GM12801 (cell line): ENCODE measurements around the gene GALNT8.

Experiments used
- TF ChIP-seq, protein P1 (sequence below): IDR thresholded peaks from one replicate; pipeline ENCODE4 v1.5.1; 2011; ENCODE audit warnings: control low read depth; ENCODE audit not compliant: insufficient read length; ENCODE audit errors: extremely low read depth

The GALNT8 gene

DNA sequence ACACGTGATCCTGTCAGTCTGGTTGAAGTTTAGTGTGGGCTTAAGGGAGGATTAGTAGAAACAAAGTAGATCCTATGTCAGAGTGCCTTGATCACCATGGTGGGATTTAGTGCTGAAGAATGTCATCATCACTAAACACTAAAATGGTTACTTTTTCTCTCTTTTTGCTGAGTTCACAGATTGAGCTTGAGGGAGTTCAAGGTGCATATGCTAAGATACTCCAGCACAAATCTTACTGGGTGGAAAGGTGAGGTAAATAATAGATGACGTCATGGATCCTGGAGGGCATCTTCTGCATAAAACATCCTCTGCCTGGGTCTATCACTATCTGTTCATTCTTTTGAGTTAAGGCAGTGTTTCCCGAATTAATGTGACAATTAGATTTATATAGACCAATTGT is 4.9 kb downstream of the GALNT8 start:
- TF ChIP-seq, protein P1, sequence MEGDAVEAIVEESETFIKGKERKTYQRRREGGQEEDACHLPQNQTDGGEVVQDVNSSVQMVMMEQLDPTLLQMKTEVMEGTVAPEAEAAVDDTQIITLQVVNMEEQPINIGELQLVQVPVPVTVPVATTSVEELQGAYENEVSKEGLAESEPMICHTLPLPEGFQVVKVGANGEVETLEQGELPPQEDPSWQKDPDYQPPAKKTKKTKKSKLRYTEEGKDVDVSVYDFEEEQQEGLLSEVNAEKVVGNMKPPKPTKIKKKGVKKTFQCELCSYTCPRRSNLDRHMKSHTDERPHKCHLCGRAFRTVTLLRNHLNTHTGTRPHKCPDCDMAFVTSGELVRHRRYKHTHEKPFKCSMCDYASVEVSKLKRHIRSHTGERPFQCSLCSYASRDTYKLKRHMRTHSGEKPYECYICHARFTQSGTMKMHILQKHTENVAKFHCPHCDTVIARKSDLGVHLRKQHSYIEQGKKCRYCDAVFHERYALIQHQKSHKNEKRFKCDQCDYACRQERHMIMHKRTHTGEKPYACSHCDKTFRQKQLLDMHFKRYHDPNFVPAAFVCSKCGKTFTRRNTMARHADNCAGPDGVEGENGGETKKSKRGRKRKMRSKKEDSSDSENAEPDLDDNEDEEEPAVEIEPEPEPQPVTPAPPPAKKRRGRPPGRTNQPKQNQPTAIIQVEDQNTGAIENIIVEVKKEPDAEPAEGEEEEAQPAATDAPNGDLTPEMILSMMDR: no peak

- TF ChIP-seq, protein P1: no peak
Measured at GRCh38 chr12:4734625-4735340, 14.6 kb downstream of the GALNT8 start.

- TF ChIP-seq, protein P1: no peak
Measured at GRCh38 chr12:4736091-4736490, 15.9 kb downstream of the GALNT8 start.

DNA sequence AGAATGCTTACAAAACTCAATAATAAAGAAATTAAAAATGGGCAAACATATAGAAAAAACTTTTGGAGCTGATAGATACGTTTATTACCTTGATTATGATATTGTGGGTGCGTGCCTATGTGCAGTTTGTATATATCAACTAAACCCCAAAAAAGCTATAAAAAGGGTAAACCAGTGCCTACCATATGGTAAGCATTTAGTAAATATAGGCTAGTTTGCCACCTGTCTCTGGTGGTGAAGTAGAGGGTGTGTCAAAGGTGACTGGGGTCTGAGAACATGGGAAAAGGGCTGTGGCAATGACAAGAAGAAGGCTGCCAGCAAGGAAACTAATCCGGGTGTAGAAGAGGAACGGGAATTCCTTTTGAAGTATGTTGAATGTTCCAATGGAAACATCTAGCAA is 18.3 kb downstream of the GALNT8 start:
- TF ChIP-seq, protein P1: no peak

- TF ChIP-seq, protein P1: no peak
Measured at GRCh38 chr12:4742416-4742970, 22.3 kb downstream of the GALNT8 start.

DNA sequence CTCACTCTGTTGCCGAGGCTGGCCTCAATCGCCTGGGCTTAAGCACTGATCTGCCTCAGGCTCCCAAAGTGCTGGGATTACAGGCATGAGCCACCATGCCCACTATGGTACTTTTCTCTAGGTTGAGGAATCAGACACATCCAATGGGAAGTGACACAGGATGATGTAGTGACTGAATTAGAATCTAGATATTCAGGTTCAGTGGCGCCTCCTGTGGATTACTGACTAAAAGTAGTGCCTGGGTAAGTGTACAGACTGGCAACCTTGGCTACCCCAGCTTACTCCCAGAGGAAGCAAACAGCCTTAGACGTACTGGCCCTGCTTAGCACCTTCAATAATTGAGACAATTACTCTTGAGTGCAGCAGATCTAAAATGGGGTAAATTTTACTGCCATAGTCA is 22.8 kb downstream of the GALNT8 start:
- TF ChIP-seq, protein P1: no peak

GRCh38 chr12:4744709-4745108 is 24.5 kb downstream of the GALNT8 start:
- TF ChIP-seq, protein P1: no peak

- TF ChIP-seq, protein P1: no peak
Measured at GRCh38 chr12:4745249-4745648, 25.0 kb downstream of the GALNT8 start.
